Left ventricle myocardium inferior (tissue), 1 donor: Measurements from ENCODE around the gene DUSP6. TPM values are rescaled to one million over a fixed set of nuclear protein-coding genes. Genes with fewer than 3 reads are reported as not detected.

ENCODE experiments used
- DNase-seq: peaks from one replicate; pipeline ENCODE4 v3.0.0-alpha.2; 2020
- H3K27ac ChIP-seq: fragments of 200-600 bp; replicated peaks from 2 replicates; pipeline ENCODE4 v1.8.0; 2021
- H3K27me3 ChIP-seq: fragments of 200-600 bp; 2 replicates; pipeline ENCODE4 v1.8.0; 2021; ENCODE audit warnings: low read depth
- H3K36me3 ChIP-seq: fragments of 200-600 bp; 2 replicates; pipeline ENCODE4 v1.8.0; 2021
- H3K4me1 ChIP-seq: fragments of 200-600 bp; 2 replicates; pipeline ENCODE4 v1.8.0; 2021
- H3K4me3 ChIP-seq: fragments of 200-600 bp; 2 replicates; pipeline ENCODE4 v1.8.0; 2021; ENCODE audit warnings: mild to moderate bottlenecking, moderate library complexity
- H3K9me3 ChIP-seq: fragments of 200-600 bp; replicated peaks from 2 replicates; pipeline ENCODE4 v1.8.0; 2021
- intact Hi-C: fragments of 100-400 bp; cut with micrococcal nuclease; formaldehyde crosslinking; loops from one replicate; pipeline ENCODE4 v1.11.0; 2022
- total RNA-seq: library from RNA; stranded (reverse); fragmentation: NEBNext Ultra II Directional; extraction: Animal tissue kit (Norgen Biotek cat#: 25700); gene quantifications from one replicate; pipeline ENCODE4 v1.2.1, GENCODE V29; 2021
- TF ChIP-seq, protein P1 (sequence below): fragments of 200-600 bp; IDR thresholded peaks from 2 replicates; pipeline ENCODE4 v1.8.0; 2021; ENCODE audit warnings: antibody characterized with exemption, mild to moderate bottlenecking, borderline replicate concordance
- donor health status: DM: no; HTN: yes; CAD: no; lungs with severe emphysema.

Gene DUSP6
- total RNA-seq, 1 donor from 2014 or later, result 16.1 TPM

- TF ChIP-seq, protein P1, sequence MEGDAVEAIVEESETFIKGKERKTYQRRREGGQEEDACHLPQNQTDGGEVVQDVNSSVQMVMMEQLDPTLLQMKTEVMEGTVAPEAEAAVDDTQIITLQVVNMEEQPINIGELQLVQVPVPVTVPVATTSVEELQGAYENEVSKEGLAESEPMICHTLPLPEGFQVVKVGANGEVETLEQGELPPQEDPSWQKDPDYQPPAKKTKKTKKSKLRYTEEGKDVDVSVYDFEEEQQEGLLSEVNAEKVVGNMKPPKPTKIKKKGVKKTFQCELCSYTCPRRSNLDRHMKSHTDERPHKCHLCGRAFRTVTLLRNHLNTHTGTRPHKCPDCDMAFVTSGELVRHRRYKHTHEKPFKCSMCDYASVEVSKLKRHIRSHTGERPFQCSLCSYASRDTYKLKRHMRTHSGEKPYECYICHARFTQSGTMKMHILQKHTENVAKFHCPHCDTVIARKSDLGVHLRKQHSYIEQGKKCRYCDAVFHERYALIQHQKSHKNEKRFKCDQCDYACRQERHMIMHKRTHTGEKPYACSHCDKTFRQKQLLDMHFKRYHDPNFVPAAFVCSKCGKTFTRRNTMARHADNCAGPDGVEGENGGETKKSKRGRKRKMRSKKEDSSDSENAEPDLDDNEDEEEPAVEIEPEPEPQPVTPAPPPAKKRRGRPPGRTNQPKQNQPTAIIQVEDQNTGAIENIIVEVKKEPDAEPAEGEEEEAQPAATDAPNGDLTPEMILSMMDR, result no peak
- no peaks in the 10 kb centered on the region for H3K27me3 ChIP-seq
- no peaks in the 10 kb centered on the region for H3K9me3 ChIP-seq
- DNase-seq, result no peak
- peak overlapping the region; percentile 89 for H3K4me3 ChIP-seq
- H3K36me3 ChIP-seq, result peaks cover 21% of the 10 kb centered on the region
- H3K4me1 ChIP-seq, result peaks cover 83% of the 10 kb centered on the region
- H3K27ac ChIP-seq, result peak overlapping the region; percentile 99
- intact Hi-C loops, result loop anchor here (10.0 kb wide), 1 partner anchor 103 kb away; no protein-coding TSS in a partner anchor
These were observed 4.9 kb downstream of the DUSP6 start for GRCh38 chr12:89347325-89347829.

- TF ChIP-seq, protein P1, result no peak
- H3K4me3 ChIP-seq, result peak overlapping the region; percentile 89
- no peaks in the 10 kb centered on the region for H3K27me3 ChIP-seq
- H3K9me3 ChIP-seq, result no peaks in the 10 kb centered on the region
- H3K27ac ChIP-seq, result peak overlapping the region; percentile 99
- H3K36me3 ChIP-seq, result peaks cover 21% of the 10 kb centered on the region
- intact Hi-C loops, result loop anchor here (10.0 kb wide), 1 partner anchor 102 kb away; no protein-coding TSS in a partner anchor
- DNase-seq, result peak; percentile 26
- H3K4me1 ChIP-seq, result peaks cover 80% of the 10 kb centered on the region
These were observed 5.5 kb downstream of the DUSP6 start for GRCh38 chr12:89346741-89347324.

- intact Hi-C loops, result loop anchor here (10.0 kb wide), 1 partner anchor 101 kb away; no protein-coding TSS in a partner anchor
- Histone ChIP-seq H3K4me1 (peaks cover 72% of the 10 kb centered on the region), H3K4me3 (peak overlapping the region; percentile 89), H3K36me3 (peaks cover 21% of the 10 kb centered on the region), H3K27me3 (no peaks in the 10 kb centered on the region), H3K27ac (peak overlapping the region; percentile 99), H3K9me3 (no peaks in the 10 kb centered on the region)
- TF ChIP-seq, protein P1, result no peak
- peak; percentile 45 for DNase-seq
These were observed 6.2 kb downstream of the DUSP6 start for GRCh38 chr12:89345830-89346740.

DNA sequence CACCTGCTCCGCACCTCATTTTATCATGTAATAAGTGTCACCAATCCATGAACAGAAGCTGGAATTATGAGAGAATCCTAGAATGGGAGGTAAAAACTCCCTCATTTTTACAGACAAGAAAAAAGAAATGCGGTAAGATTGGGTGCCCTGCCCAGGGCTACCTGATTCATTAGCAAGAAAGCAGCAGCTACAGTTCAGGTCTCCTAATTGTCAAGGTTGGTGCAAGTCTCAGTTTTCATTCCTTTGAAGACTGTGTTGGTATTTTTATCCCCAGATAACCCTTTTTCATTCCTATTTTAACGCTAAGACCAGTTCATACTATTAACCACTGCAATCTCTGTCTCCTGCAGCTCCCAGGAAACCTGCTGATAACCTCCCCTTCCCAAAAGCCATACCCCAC is 6.9 kb downstream of the DUSP6 start:
- intact Hi-C loops, result loop anchor here (10.0 kb wide), 1 partner anchor 101 kb away; no protein-coding TSS in a partner anchor
- no peaks in the 10 kb centered on the region for H3K27me3 ChIP-seq
- H3K4me3 ChIP-seq, result peak overlapping the region; percentile 89
- peak overlapping the region; percentile 99 for H3K27ac ChIP-seq
- H3K9me3 ChIP-seq, result no peaks in the 10 kb centered on the region
- H3K36me3 ChIP-seq, result peaks cover 18% of the 10 kb centered on the region
- TF ChIP-seq, protein P1, result no peak
- H3K4me1 ChIP-seq, result peaks cover 66% of the 10 kb centered on the region
- no peak for DNase-seq

DNA sequence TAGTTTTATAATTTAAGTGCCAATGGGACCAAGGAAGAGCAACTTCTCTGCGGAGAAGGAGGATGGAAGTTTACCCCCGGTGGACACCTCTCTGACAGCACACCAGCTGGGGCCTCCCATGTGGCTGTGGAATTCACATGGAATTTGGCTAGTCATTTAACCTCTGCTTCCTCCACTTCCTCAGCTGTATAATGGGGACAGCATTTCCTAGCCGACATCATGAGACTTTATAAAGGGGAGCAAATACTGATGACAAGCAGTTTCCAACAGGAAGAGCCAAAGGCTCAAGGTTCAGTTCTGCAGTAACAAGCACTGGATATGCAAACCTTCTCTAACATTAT is 7.5 kb downstream of the DUSP6 start:
- no peak overlapping the region for H3K4me3 ChIP-seq
- H3K27me3 ChIP-seq, result no peaks in the 10 kb centered on the region
- intact Hi-C loops, result loop anchor here (10.0 kb wide), 1 partner anchor 100 kb away; no protein-coding TSS in a partner anchor
- DNase-seq, result no peak
- TF ChIP-seq, protein P1, result no peak
- H3K4me1 ChIP-seq, result peaks cover 61% of the 10 kb centered on the region
- peak overlapping the region; percentile 99 for H3K27ac ChIP-seq
- no peaks in the 10 kb centered on the region for H3K9me3 ChIP-seq
- H3K36me3 ChIP-seq, result peaks cover 16% of the 10 kb centered on the region
